Ovary (tissue), 9 donors: ENCODE measurements around the gene HNRNPLL. TPM values are rescaled to one million over a fixed set of nuclear protein-coding genes. Genes with fewer than 3 reads are reported as not detected.
A peak's percentile ranks its signal among the peaks of the same experiment; 100 is the strongest.

Experiments
- DNase-seq, 5 donors: peaks; one replicate each; pipeline ENCODE4 v3.0.0-alpha.2; 2019 to 2020
- H3K27ac ChIP-seq, 2 donors: fragments of 200-600 bp; one replicate each; pipeline versions ENCODE4 v1.5.1 to v1.8.0; 2019 to 2022
- H3K27me3 ChIP-seq: fragments of 200-600 bp; one replicate; pipeline ENCODE4 v1.8.0; 2022
- H3K36me3 ChIP-seq: fragments of 200-600 bp; sonication (generic); one replicate; pipeline ENCODE4 v1.5.1; 2019
- H3K4me1 ChIP-seq: one replicate; pipeline ENCODE4 v1.8.1; 2013; ENCODE audit warnings: mild to moderate bottlenecking, moderate library complexity; ENCODE audit not compliant: insufficient read depth
- H3K4me3 ChIP-seq: fragments of 200-600 bp; sonication (generic); one replicate; pipeline ENCODE4 v1.5.1; 2017
- H3K9me3 ChIP-seq, 2 donors: fragments of 200-600 bp in 1 of 2; sonication (generic) in 1 of 2; one replicate each; pipeline versions ENCODE4 v1.5.1 to v1.8.1; 2013 to 2019; ENCODE audit warnings: mild to moderate bottlenecking in 1 of 2, moderate library complexity in 1 of 2
- CTCF ChIP-seq, 3 donors: fragments of 450-650 bp in 2 of 3; fragments of 200-600 bp in 1 of 3; IDR thresholded peaks; one replicate each; pipeline versions ENCODE4 v1.5.1 to v1.8.0; 2016 to 2022; ENCODE audit warnings: antibody characterized with exemption in 3 of 3, mild to moderate bottlenecking in 1 of 3
- EP300 ChIP-seq: sonication (generic); formaldehyde crosslinking; IDR thresholded peaks from one replicate; pipeline ENCODE4 v1.6.1; 2017; ENCODE audit warnings: antibody characterized with exemption
- POLR2A ChIP-seq: fragments of 450-650 bp; IDR thresholded peaks from one replicate; pipeline ENCODE4 v1.6.1; 2017; ENCODE audit warnings: antibody characterized with exemption, mild to moderate bottlenecking, moderate library complexity
- whole genome bisulfite sequencing, 3 donors: extraction: QIAGEN DNeasy Blood & Tissue Kit in 1 of 3; methylation state at CpG; one replicate each; pipeline versions ENCODE4 v1.1.5 to v1.1.7; 2013 to 2017; 5-methylcytosine and 5-hydroxymethylcytosine counted together
- intact Hi-C, 4 donors: fragments of 100-400 bp; cut with DNase I; formaldehyde crosslinking; loops; one replicate each; pipeline versions ENCODE4 v1.11.0 to v1.15.1; 2022 to 2023
- polyA plus RNA-seq, 2 donors: library from polyadenylated mRNA; stranded (reverse); fragments of 200-250 nt in 1 of 2; fragments of 350-450 nt in 1 of 2; fragmentation: Illumina TruSeq in 1 of 2; extraction: RNeasy Lipid Tissue Mini Kit (QIAGEN cat#74804) in 1 of 2; gene quantifications; one replicate each; pipeline ENCODE4 v1.2.3, GENCODE V29; 2013 to 2014
- total RNA-seq, 7 donors: library from RNA; depleted of rRNA in 2 of 7; stranded (reverse); fragments of >200 nt in 2 of 7; fragmentation: NEBNext Ultra II Directional in 3 of 7; extraction: Animal tissue kit (Norgen Biotek cat#: 25700) in 3 of 7; gene quantifications; one replicate each; pipeline versions ENCODE4 v1.1.0 to v1.2.4, GENCODE V29; 2016 to 2023
- donor health status: DM: no; HTN: no; CAD: no; lungs with moderate emphysema.
- donor health status: DM: no; HTN: no; CAD: no.
- donor health status: Bipolar disorder and iron deficiency.
- donor health status: DM: yes; HTN: yes; CAD: no.
- donor health status: DM: no; HTN: no; CAD: no.
- donor health status: DM: yes; HTN: yes; CAD: no.

HNRNPLL gene
- total and polyA plus RNA-seq, 9 donors = 19.1 to 59.2 (median 47.1) TPM

GRCh38 chr2:38602136-38602731 is 494 bp downstream of the HNRNPLL start:
- no peaks in the 10 kb centered on the region for H3K9me3 ChIP-seq
- 0 to 1% (median 1%) methylated on average over 26 to 74 of the region's 74 CpGs for WGBS, 3 donors
- H3K27me3 ChIP-seq = no peaks in the 10 kb centered on the region
- H3K27ac ChIP-seq = peak overlapping the region; percentile 95 to 98
- peak overlapping the region; percentile 79 for H3K4me3 ChIP-seq
- intact Hi-C loops = loop anchor here in 3 of 4 donors (10.0 kb wide), 3 partner anchors 123 to 227 kb away; partner anchors contain the start of gene ATL2 (in 1 of the 3)
- TF ChIP-seq EP300 (no peak), POLR2A (no peak), CTCF (IDR thresholded peaks at IDR 0.05) (no peak)
- no peaks in the 10 kb centered on the region for H3K36me3 ChIP-seq
- DNase-seq = peak; percentile 40 to 71 (median 59)
- peaks cover 8% of the 10 kb centered on the region for H3K4me1 ChIP-seq

DNA sequence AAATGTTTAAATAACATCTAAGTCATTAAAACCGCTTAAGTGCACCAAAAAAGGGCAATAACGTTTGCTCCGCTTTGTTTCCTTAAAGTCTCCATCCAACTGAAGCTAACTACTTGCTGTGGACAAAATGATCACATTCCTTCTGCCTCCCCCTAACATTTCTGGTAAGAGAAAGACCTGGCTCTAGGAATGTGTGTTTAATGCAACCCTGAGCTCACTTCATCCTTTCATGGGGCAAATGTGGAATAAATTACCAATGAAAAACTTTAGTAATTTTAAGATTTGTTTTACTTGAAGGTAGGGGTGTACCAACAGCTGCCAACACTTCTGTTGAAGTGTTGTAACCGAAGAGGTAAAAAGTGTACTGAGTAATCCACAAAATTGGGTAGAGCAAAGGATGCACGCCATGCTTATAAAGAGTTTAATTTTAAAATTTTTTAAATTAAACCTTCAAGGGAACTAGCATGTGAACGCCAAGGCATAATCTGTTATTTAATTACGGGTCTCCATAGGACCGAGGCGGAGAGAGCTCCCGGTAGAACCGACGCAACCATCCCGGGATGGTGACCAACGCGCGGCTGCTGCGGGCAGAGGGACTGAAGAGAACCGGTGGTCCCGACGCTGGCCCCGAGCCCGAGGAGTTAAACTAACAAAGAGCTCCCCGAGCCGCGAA is 1.1 kb downstream of the HNRNPLL start:
- no peaks in the 10 kb centered on the region for H3K36me3 ChIP-seq
- H3K27ac ChIP-seq = peak overlapping the region; percentile 95 to 98
- no peaks in the 10 kb centered on the region for H3K27me3 ChIP-seq
- TF ChIP-seq CTCF (IDR thresholded peaks at IDR 0.05) (no peak), POLR2A (no peak), EP300 (no peak)
- no peak for DNase-seq
- peaks cover 8% of the 10 kb centered on the region for H3K4me1 ChIP-seq
- 0% methylated on average over 25 of the region's 25 CpGs for WGBS, 3 donors
- intact Hi-C loops = loop anchor here in 3 of 4 donors (10.0 kb wide), 3 partner anchors 123 to 227 kb away; partner anchors contain the start of gene ATL2 (in 1 of the 3)
- no peaks in the 10 kb centered on the region for H3K9me3 ChIP-seq
- peak overlapping the region; percentile 79 for H3K4me3 ChIP-seq

DNA sequence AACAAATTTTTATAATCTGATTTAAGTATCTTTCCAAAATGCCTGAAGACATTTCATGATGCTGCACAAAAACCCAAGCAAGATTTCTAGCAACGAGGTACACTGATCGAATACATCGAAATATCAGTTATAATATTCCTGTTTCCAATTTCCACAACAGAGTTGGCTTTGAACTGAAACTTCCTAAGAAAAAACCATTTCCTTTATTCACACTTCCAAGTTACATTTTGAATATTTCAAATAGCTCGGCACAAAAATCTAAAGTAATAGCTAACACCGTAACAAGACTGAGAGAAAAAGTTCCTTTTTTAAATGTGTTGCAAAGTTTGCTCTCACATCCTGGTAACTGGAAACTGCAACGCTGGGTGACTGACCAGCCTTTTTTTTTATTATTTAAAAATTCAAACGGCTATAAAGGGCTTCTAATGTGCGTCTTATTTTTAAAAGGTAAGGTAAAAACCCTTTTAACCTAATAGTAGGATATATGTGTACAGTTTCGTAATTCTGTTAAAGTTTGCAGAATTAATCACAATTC is 1.7 kb downstream of the HNRNPLL start:
- H3K27me3 ChIP-seq = no peaks in the 10 kb centered on the region
- peak overlapping the region; percentile 95 to 98 for H3K27ac ChIP-seq
- no peaks in the 10 kb centered on the region for H3K36me3 ChIP-seq
- DNase-seq = no peak
- no peaks in the 10 kb centered on the region for H3K9me3 ChIP-seq
- H3K4me3 ChIP-seq = peak overlapping the region; percentile 79
- peaks cover 8% of the 10 kb centered on the region for H3K4me1 ChIP-seq
- no peak for TF ChIP-seq CTCF (IDR thresholded peaks at IDR 0.05)
- 1 to 2% (median 1%) methylated on average over 9 of the region's 9 CpGs for WGBS, 3 donors
- intact Hi-C loops = loop anchor here in 3 of 4 donors (10.0 kb wide), 3 partner anchors 124 to 226 kb away; partner anchors contain the start of gene ATL2 (in 1 of the 3)

- TF ChIP-seq POLR2A (no peak), EP300 (no peak), CTCF (IDR thresholded peaks at IDR 0.05) (no peak)
- peaks cover 8% of the 10 kb centered on the region for H3K4me1 ChIP-seq
- H3K4me3 ChIP-seq = peak overlapping the region; percentile 79
- 6 to 12% (median 8%) methylated on average over 15 of the region's 15 CpGs for WGBS, 3 donors
- intact Hi-C loops = loop anchor here in 3 of 4 donors (10.0 kb wide), 3 partner anchors 124 to 226 kb away; partner anchors contain the start of gene ATL2 (in 1 of the 3)
- H3K9me3 ChIP-seq = no peaks in the 10 kb centered on the region
- no peak for DNase-seq
- H3K36me3 ChIP-seq = no peaks in the 10 kb centered on the region
- peak overlapping the region; percentile 95 to 98 for H3K27ac ChIP-seq
- no peaks in the 10 kb centered on the region for H3K27me3 ChIP-seq
Observed at GRCh38 chr2:38600242-38600891, 2.4 kb downstream of the HNRNPLL start.
